ENCODE measurements around the gene AZIN2. TPM values are rescaled to one million over a fixed set of nuclear protein-coding genes. Genes with fewer than 3 reads are reported as not detected.
"Not testable (repeated sequence)": the region's sequence is repeated elsewhere in the genome, so short reads cannot be mapped to it uniquely, and the experiment has no call there.

Gene AZIN2
- total and polyA plus RNA-seq, 3 donors from 2014 or later = 38.2 to 68.7 (median 56.9) TPM

GRCh38 chr1:33130297-33130696, 49.3 kb downstream of the AZIN2 start:
- Histone ChIP-seq H3K4me1 (peaks cover 18% of the 10 kb centered on the region), H3K27me3 (no peaks in the 10 kb centered on the region), H3K9me3 (no peaks in the 10 kb centered on the region), H3K36me3 (ENCODE audit: low read depth, missing control alignments) (no peaks in the 10 kb centered on the region), H3K4me3 (no peak overlapping the region), H3K27ac (no peak overlapping the region)
- intact Hi-C loops (cut with DNase I; ENCODE audit: low total_unique reads) = no loop called here
- TF ChIP-seq POLR2A (IDR thresholded peaks at IDR 0.05) = no peak
- 68 to 72% methylated on average over 4 of the region's 4 CpGs for WGBS, 2 donors
- DNase-seq = no peak

GRCh38 chr1:33131191-33131590, 50.2 kb downstream of the AZIN2 start:
- intact Hi-C loops (cut with DNase I; ENCODE audit: low total_unique reads) = no loop called here
- H3K9me3 ChIP-seq = no peaks in the 10 kb centered on the region
- TF ChIP-seq POLR2A (IDR thresholded peaks at IDR 0.05) (no peak), CTCF (IDR thresholded peaks at IDR 0.05) (no peak)

GRCh38 chr1:33132549-33132948, 51.6 kb downstream of the AZIN2 start:
- Histone ChIP-seq H3K9me3 (no peaks in the 10 kb centered on the region), H3K4me1 (peaks cover 18% of the 10 kb centered on the region), H3K4me3 (no peak overlapping the region), H3K36me3 (ENCODE audit: low read depth, missing control alignments) (no peaks in the 10 kb centered on the region), H3K27ac (no peak overlapping the region), H3K27me3 (no peaks in the 10 kb centered on the region)
- no peak for TF ChIP-seq POLR2A (IDR thresholded peaks at IDR 0.05)
- no peak for TF ChIP-seq CTCF (IDR thresholded peaks at IDR 0.05)
- intact Hi-C loops (cut with DNase I; ENCODE audit: low total_unique reads) = no loop called here
- 88 to 99% methylated on average over 2 of the region's 2 CpGs for WGBS, 2 donors
- no peak for DNase-seq

More at GRCh38 chr1:33131191-33131590, 50.2 kb downstream of the AZIN2 start:
- H3K4me1 ChIP-seq = peaks cover 18% of the 10 kb centered on the region
- no peak for DNase-seq
- H3K4me3 ChIP-seq = no peak overlapping the region
- H3K36me3 ChIP-seq (ENCODE audit: low read depth, missing control alignments) = no peaks in the 10 kb centered on the region
- H3K27ac ChIP-seq = no peak overlapping the region
- H3K27me3 ChIP-seq = no peaks in the 10 kb centered on the region
- WGBS, 2 donors = 79 to 89% methylated on average over 2 of the region's 2 CpGs

- intact Hi-C loops (cut with DNase I; ENCODE audit: low total_unique reads) = no loop called here
- 59 to 60% methylated on average over 9 of the region's 10 CpGs for WGBS, 2 donors
- no peak for TF ChIP-seq POLR2A (IDR thresholded peaks at IDR 0.05)
- no peak for TF ChIP-seq CTCF (IDR thresholded peaks at IDR 0.05)
- Histone ChIP-seq H3K27me3 (no peaks in the 10 kb centered on the region), H3K4me1 (peaks cover 9% of the 10 kb centered on the region), H3K4me3 (no peak overlapping the region), H3K36me3 (ENCODE audit: low read depth, missing control alignments) (no peaks in the 10 kb centered on the region), H3K9me3 (no peaks in the 10 kb centered on the region), H3K27ac (no peak overlapping the region)
- DNase-seq = peak; percentile 82
These were observed 52.6 kb downstream of the AZIN2 start for GRCh38 chr1:33133478-33134105.

- H3K36me3 ChIP-seq (ENCODE audit: low read depth, missing control alignments) = not testable (repeated sequence)
These were observed 55.1 kb downstream of the AZIN2 start for GRCh38 chr1:33136041-33136440.

GRCh38 chr1:33137800-33138199, 56.8 kb downstream of the AZIN2 start:
- no peaks in the 10 kb centered on the region for H3K27me3 ChIP-seq
- no peak overlapping the region for H3K4me3 ChIP-seq
- H3K27ac ChIP-seq = no peak overlapping the region
- 80 to 86% methylated on average over 5 to 8 of the region's 8 CpGs for WGBS, 2 donors
- no peaks in the 10 kb centered on the region for H3K36me3 ChIP-seq (ENCODE audit: low read depth, missing control alignments)
- intact Hi-C loops (cut with DNase I; ENCODE audit: low total_unique reads) = no loop called here
- DNase-seq = no peak
- no peaks in the 10 kb centered on the region for H3K9me3 ChIP-seq
- TF ChIP-seq CTCF (IDR thresholded peaks at IDR 0.05) (peak in 1 of 3 experiments; percentile 8), POLR2A (IDR thresholded peaks at IDR 0.05) (no peak)
- peaks cover 10% of the 10 kb centered on the region for H3K4me1 ChIP-seq

More at GRCh38 chr1:33136041-33136440, 55.1 kb downstream of the AZIN2 start:
- DNase-seq; H3K4me1 ChIP-seq; intact Hi-C loops (cut with DNase I; ENCODE audit: low total_unique reads); H3K9me3 ChIP-seq; H3K4me3 ChIP-seq; H3K27me3 ChIP-seq; H3K27ac ChIP-seq: not testable (repeated sequence)
- WGBS, 2 donors = 94 to 96% methylated on average over 1 of the region's 1 CpG
